Liver (tissue), 9 donors: ENCODE measurements around the gene PRMT5. TPM values are rescaled to one million over a fixed set of nuclear protein-coding genes. Genes with fewer than 3 reads are reported as not detected.

Experiments
- DNase-seq: peaks from one replicate; pipeline ENCODE4 v3.0.0-alpha.2; 2017; ENCODE audit warnings: low spot score
- H3K27ac ChIP-seq, 2 donors: one replicate each; pipeline ENCODE4 v1.7.0; 2013; ENCODE audit warnings: inconsistent platforms in 2 of 2, low read length in 2 of 2, control low read depth in 1 of 2, low read depth in 1 of 2, mild to moderate bottlenecking in 1 of 2
- H3K27me3 ChIP-seq, 4 donors: one replicate each; pipeline versions ENCODE4 v1.6.1 to v1.7.0; 2013; ENCODE audit warnings: low read length in 3 of 4, inconsistent platforms in 1 of 4, mild to moderate bottlenecking in 1 of 4, moderate library complexity in 1 of 4; ENCODE audit not compliant: control insufficient read depth in 4 of 4, insufficient read depth in 4 of 4
- H3K36me3 ChIP-seq, 4 donors: one replicate each; pipeline versions ENCODE4 v1.6.1 to v1.7.0; 2013; ENCODE audit warnings: low read length in 3 of 4, mild to moderate bottlenecking in 3 of 4, low read depth in 1 of 4, moderate library complexity in 1 of 4; ENCODE audit not compliant: control insufficient read depth in 4 of 4, insufficient read depth in 3 of 4
- H3K4me1 ChIP-seq, 4 donors: one replicate each; pipeline versions ENCODE4 v1.6.1 to v1.7.0; 2013; ENCODE audit warnings: low read length in 3 of 4, mild to moderate bottlenecking in 3 of 4, moderate library complexity in 1 of 4; ENCODE audit not compliant: control insufficient read depth in 4 of 4, insufficient read depth in 4 of 4
- H3K4me3 ChIP-seq, 3 donors: one replicate each; pipeline versions ENCODE4 v1.6.1 to v1.7.0; 2013; ENCODE audit warnings: low read length in 3 of 3, control low read depth in 1 of 3, low read depth in 1 of 3, mild to moderate bottlenecking in 1 of 3
- H3K9ac ChIP-seq, 2 donors: one replicate each; pipeline ENCODE4 v1.7.0; 2013; ENCODE audit warnings: low read length in 2 of 2, mild to moderate bottlenecking in 2 of 2, moderate library complexity in 2 of 2, control low read depth in 1 of 2, low read depth in 1 of 2
- H3K9me3 ChIP-seq, 4 donors: one replicate each; pipeline versions ENCODE4 v1.6.1 to v1.7.0; 2013; ENCODE audit warnings: low read length in 3 of 4; ENCODE audit not compliant: control insufficient read depth in 4 of 4
- EGR1 ChIP-seq, 2 donors: IDR thresholded peaks; 2 replicates each; pipeline ENCODE4 v1.6.1; 2016 to 2018; ENCODE audit warnings: antibody characterized with exemption in 2 of 2, low read depth in 2 of 2
- FOXA1 ChIP-seq: IDR thresholded peaks from 2 replicates; pipeline ENCODE4 v1.6.1; 2016; ENCODE audit warnings: antibody characterized with exemption
- FOXA2 ChIP-seq: IDR thresholded peaks from 2 replicates; pipeline ENCODE4 v1.6.1; 2016; ENCODE audit warnings: antibody characterized with exemption
- GABPA ChIP-seq, 2 donors: IDR thresholded peaks in 1 of 2; conservative IDR thresholded peaks in 1 of 2; 2 replicates each; pipeline ENCODE4 v1.6.1; 2016; ENCODE audit warnings: antibody characterized with exemption in 2 of 2, mild to moderate bottlenecking in 1 of 2, moderate library complexity in 1 of 2
- HNF4A ChIP-seq, 2 donors: conservative IDR thresholded peaks; 2 replicates each; pipeline ENCODE4 v1.6.1; 2016; ENCODE audit warnings: antibody characterized with exemption in 2 of 2, mild to moderate bottlenecking in 2 of 2
- HNF4G ChIP-seq: IDR thresholded peaks from 2 replicates; pipeline ENCODE4 v1.6.1; 2016; ENCODE audit warnings: antibody characterized with exemption
- JUND ChIP-seq, 2 donors: IDR thresholded peaks; 2 replicates each; pipeline ENCODE4 v1.6.1; 2016; ENCODE audit warnings: antibody characterized with exemption in 2 of 2
- NR2F2 ChIP-seq: IDR thresholded peaks from 2 replicates; pipeline ENCODE4 v1.6.1; 2016; ENCODE audit warnings: antibody characterized with exemption
- RAD21 ChIP-seq, 2 donors: IDR thresholded peaks; 2 replicates each; pipeline ENCODE4 v1.6.1; 2016; ENCODE audit warnings: antibody characterized with exemption in 2 of 2, mild to moderate bottlenecking in 2 of 2
- RXRA ChIP-seq, 2 donors: IDR thresholded peaks; 2 replicates each; pipeline ENCODE4 v1.6.1; 2017 to 2018; ENCODE audit warnings: antibody characterized with exemption in 2 of 2, mild to moderate bottlenecking in 1 of 2
- SP1 ChIP-seq: IDR thresholded peaks from 2 replicates; pipeline ENCODE4 v1.6.1; 2018; ENCODE audit warnings: antibody characterized with exemption, mild to moderate bottlenecking
- TAF1 ChIP-seq: conservative IDR thresholded peaks from 2 replicates; pipeline ENCODE4 v1.6.1; 2016; ENCODE audit warnings: antibody characterized with exemption, mild to moderate bottlenecking
- YY1 ChIP-seq: IDR thresholded peaks from 2 replicates; pipeline ENCODE4 v1.6.1; 2016; ENCODE audit warnings: antibody characterized with exemption, mild to moderate bottlenecking
- WGBS: extraction: QIAGEN DNeasy Blood & Tissue Kit; methylation state at CpG from one replicate; pipeline ENCODE4 v1.1.7; 2013; 5-methylcytosine and 5-hydroxymethylcytosine counted together
- polyA plus RNA-seq, 2 donors: library from polyadenylated mRNA; stranded (reverse) in 1 of 2; unstranded in 1 of 2; fragments of 200-250 nt in 1 of 2; fragments of >200 nt in 1 of 2; fragmentation: Nextera tagmentation in 1 of 2; extraction: Ambion mirVana in 1 of 2; gene quantifications; one replicate each; pipeline versions ENCODE4 v1.2.1 to v1.2.3, GENCODE V29; 2013 to 2015
- total RNA-seq, 2 donors: library from RNA; depleted of rRNA; stranded (reverse); fragments of >200 nt; gene quantifications; one replicate each; pipeline ENCODE4 v1.2.3, GENCODE V29; 2014
- TF ChIP-seq, protein P1 (sequence below): fragments of 150-350 bp; IDR thresholded peaks from 2 replicates; pipeline ENCODE4 v1.5.1; 2017; ENCODE audit warnings: improper control_type of control experiment, low read depth, low read length; ENCODE audit not compliant: missing input control
- TF ChIP-seq, protein P2 (sequence below): IDR thresholded peaks from 2 replicates; pipeline ENCODE4 v1.6.1; 2016; ENCODE audit warnings: antibody characterized with exemption
- TF ChIP-seq, protein P3 (sequence below): IDR thresholded peaks from 2 replicates; pipeline ENCODE4 v1.6.1; 2016; ENCODE audit warnings: antibody characterized with exemption, mild to moderate bottlenecking
- TF ChIP-seq, protein P4 (sequence below): IDR thresholded peaks from 2 replicates; pipeline ENCODE4 v1.6.1; 2016; ENCODE audit warnings: antibody characterized with exemption
- TF ChIP-seq, protein P5 (sequence below): IDR thresholded peaks from 2 replicates; pipeline ENCODE4 v1.6.1; 2016; ENCODE audit warnings: antibody characterized with exemption
- donor health status: healthy.
- donor health status: healthy.
- donor health status: healthy.
- donor health status: healthy.
- donor health status: healthy.

Gene PRMT5
- total and polyA plus RNA-seq, 4 donors, result 14.1 to 28.2 (median 26.8) TPM

DNA sequence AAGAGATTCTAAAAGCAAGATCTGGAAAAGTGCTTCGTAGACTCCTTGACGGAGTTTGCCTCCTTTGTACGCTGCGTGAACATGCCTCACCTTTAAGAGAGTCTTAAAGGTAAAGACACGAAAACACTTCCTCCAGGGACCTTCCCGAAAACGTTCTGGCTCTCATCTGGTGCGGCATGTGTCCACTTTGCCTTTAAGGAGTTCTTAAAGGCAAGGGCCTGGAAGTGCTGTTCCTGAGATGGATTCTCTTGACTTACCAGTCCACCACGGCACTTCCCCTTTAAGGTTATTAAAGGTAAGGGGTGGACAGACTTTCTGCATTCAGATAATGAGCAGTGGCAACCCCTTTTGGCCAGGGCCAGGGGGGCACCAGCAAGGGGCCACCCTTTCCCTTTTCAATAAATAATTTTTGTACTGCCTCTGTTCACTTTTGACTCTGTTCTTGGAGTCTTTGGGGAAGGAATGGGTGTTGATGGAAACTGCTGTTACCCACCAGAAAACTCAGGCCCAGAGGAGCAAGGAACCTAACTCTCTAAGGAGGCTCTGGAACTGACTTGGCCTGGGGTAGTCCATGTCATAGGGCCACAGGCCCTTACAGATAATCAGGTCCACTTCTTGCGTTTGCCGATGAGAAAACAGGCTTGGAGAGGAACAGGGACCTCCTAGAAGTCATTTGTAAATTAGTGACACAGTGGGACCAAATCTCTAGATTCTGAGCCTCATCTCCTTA is 41.8 kb downstream of the PRMT5 start:
- Histone ChIP-seq H3K36me3 (no peaks in the 10 kb centered on the region), H3K9ac (no peak overlapping the region), H3K4me1 (peaks cover 0 to 4% (median 2%) of the 10 kb centered on the region in 4 donors), H3K27me3 (no peaks in the 10 kb centered on the region), H3K9me3 (no peaks in the 10 kb centered on the region), H3K27ac (no peak overlapping the region), H3K4me3 (peak overlapping the region in 1 of 3 donors; percentile 38)
- 62% methylated on average over 11 of the region's 11 CpGs for WGBS
- DNase-seq, result no peak
- TF ChIP-seq HNF4A (conservative IDR thresholded peaks at IDR 0.05), result no peak
- TF ChIP-seq HNF4G, result no peak
- no peak for TF ChIP-seq GABPA (IDR thresholded peaks at IDR 0.05 in 1 of 2, conservative IDR thresholded peaks at IDR 0.05 in 1 of 2)
- no peak for TF ChIP-seq RAD21 (IDR thresholded peaks at IDR 0.05)
- TF ChIP-seq, protein P1, sequence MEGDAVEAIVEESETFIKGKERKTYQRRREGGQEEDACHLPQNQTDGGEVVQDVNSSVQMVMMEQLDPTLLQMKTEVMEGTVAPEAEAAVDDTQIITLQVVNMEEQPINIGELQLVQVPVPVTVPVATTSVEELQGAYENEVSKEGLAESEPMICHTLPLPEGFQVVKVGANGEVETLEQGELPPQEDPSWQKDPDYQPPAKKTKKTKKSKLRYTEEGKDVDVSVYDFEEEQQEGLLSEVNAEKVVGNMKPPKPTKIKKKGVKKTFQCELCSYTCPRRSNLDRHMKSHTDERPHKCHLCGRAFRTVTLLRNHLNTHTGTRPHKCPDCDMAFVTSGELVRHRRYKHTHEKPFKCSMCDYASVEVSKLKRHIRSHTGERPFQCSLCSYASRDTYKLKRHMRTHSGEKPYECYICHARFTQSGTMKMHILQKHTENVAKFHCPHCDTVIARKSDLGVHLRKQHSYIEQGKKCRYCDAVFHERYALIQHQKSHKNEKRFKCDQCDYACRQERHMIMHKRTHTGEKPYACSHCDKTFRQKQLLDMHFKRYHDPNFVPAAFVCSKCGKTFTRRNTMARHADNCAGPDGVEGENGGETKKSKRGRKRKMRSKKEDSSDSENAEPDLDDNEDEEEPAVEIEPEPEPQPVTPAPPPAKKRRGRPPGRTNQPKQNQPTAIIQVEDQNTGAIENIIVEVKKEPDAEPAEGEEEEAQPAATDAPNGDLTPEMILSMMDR, result no peak
- TF ChIP-seq EGR1 (IDR thresholded peaks at IDR 0.05; ENCODE audit: low read depth in 2 of 2), result no peak
- no peak for TF ChIP-seq FOXA2
- no peak for TF ChIP-seq SP1
- TF ChIP-seq, protein P2, sequence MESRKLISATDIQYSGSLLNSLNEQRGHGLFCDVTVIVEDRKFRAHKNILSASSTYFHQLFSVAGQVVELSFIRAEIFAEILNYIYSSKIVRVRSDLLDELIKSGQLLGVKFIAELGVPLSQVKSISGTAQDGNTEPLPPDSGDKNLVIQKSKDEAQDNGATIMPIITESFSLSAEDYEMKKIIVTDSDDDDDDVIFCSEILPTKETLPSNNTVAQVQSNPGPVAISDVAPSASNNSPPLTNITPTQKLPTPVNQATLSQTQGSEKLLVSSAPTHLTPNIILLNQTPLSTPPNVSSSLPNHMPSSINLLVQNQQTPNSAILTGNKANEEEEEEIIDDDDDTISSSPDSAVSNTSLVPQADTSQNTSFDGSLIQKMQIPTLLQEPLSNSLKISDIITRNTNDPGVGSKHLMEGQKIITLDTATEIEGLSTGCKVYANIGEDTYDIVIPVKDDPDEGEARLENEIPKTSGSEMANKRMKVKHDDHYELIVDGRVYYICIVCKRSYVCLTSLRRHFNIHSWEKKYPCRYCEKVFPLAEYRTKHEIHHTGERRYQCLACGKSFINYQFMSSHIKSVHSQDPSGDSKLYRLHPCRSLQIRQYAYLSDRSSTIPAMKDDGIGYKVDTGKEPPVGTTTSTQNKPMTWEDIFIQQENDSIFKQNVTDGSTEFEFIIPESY, result no peak
- no peak for TF ChIP-seq NR2F2
- TF ChIP-seq FOXA1, result no peak
- TF ChIP-seq, protein P3, sequence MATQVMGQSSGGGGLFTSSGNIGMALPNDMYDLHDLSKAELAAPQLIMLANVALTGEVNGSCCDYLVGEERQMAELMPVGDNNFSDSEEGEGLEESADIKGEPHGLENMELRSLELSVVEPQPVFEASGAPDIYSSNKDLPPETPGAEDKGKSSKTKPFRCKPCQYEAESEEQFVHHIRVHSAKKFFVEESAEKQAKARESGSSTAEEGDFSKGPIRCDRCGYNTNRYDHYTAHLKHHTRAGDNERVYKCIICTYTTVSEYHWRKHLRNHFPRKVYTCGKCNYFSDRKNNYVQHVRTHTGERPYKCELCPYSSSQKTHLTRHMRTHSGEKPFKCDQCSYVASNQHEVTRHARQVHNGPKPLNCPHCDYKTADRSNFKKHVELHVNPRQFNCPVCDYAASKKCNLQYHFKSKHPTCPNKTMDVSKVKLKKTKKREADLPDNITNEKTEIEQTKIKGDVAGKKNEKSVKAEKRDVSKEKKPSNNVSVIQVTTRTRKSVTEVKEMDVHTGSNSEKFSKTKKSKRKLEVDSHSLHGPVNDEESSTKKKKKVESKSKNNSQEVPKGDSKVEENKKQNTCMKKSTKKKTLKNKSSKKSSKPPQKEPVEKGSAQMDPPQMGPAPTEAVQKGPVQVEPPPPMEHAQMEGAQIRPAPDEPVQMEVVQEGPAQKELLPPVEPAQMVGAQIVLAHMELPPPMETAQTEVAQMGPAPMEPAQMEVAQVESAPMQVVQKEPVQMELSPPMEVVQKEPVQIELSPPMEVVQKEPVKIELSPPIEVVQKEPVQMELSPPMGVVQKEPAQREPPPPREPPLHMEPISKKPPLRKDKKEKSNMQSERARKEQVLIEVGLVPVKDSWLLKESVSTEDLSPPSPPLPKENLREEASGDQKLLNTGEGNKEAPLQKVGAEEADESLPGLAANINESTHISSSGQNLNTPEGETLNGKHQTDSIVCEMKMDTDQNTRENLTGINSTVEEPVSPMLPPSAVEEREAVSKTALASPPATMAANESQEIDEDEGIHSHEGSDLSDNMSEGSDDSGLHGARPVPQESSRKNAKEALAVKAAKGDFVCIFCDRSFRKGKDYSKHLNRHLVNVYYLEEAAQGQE, result no peak
- no peak for TF ChIP-seq RXRA (IDR thresholded peaks at IDR 0.05)
- TF ChIP-seq, protein P4, sequence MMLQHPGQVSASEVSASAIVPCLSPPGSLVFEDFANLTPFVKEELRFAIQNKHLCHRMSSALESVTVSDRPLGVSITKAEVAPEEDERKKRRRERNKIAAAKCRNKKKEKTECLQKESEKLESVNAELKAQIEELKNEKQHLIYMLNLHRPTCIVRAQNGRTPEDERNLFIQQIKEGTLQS, result no peak
- TF ChIP-seq, protein P5, sequence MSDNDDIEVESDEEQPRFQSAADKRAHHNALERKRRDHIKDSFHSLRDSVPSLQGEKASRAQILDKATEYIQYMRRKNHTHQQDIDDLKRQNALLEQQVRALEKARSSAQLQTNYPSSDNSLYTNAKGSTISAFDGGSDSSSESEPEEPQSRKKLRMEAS, result no peak
- no peak for TF ChIP-seq TAF1
- TF ChIP-seq YY1, result no peak
- no peak for TF ChIP-seq JUND (IDR thresholded peaks at IDR 0.05)
